HepG2 (cell line): ENCODE results near the gene FRMPD2. TPM values are rescaled to one million over a fixed set of nuclear protein-coding genes. Genes with fewer than 3 reads are reported as not detected.

ENCODE experiments used
- ARNT2 ChIP-seq: sonication (generic); formaldehyde crosslinking; IDR thresholded peaks from 2 replicates; pipeline ENCODE4 v1.8.0; 2022; ENCODE audit warnings: mild to moderate bottlenecking, low read depth, missing genetic modification reagents, moderate library complexity
- ATM ChIP-seq: fragments of 450-650 bp; IDR thresholded peaks from 2 replicates; pipeline ENCODE4 v1.7.1; 2017; ENCODE audit warnings: mild to moderate bottlenecking, borderline replicate concordance
- BCL6 ChIP-seq: IDR thresholded peaks from 2 replicates; pipeline ENCODE4 v1.6.1; 2016; ENCODE audit warnings: missing genetic modification reagents, missing compliant biosample characterization
- FOXP1 ChIP-seq, 2 experiments: fragments of 450-650 bp in 1 of 2; IDR thresholded peaks; 2 replicates each; pipeline ENCODE4 v1.6.1; 2017 to 2018; ENCODE audit warnings: antibody characterized with exemption in 1 of 2
- GPBP1L1 ChIP-seq: sonication (generic); formaldehyde crosslinking; IDR thresholded peaks from 2 replicates; pipeline ENCODE4 v1.5.0; 2020; ENCODE audit warnings: mild to moderate bottlenecking, missing genetic modification reagents
- HNF1A ChIP-seq, 2 experiments: sonication (generic) in 1 of 2; formaldehyde crosslinking in 1 of 2; IDR thresholded peaks; 2 replicates each; pipeline versions ENCODE4 v1.4.0 to v1.6.1; 2016 to 2020; ENCODE audit warnings: borderline replicate concordance in 1 of 2, low read depth in 1 of 2, mild to moderate bottlenecking in 1 of 2, missing genetic modification reagents in 1 of 2
- IRX3 ChIP-seq: sonication (generic); formaldehyde crosslinking; IDR thresholded peaks from 2 replicates; pipeline ENCODE4 v1.8.1; 2023; ENCODE audit warnings: mild to moderate bottlenecking, low read depth, missing genetic modification reagents, borderline replicate concordance
- KDM3A ChIP-seq: IDR thresholded peaks from 2 replicates; pipeline ENCODE4 v1.6.1; 2018; ENCODE audit warnings: low read depth, missing compliant biosample characterization
- MBD4 ChIP-seq: IDR thresholded peaks from 2 replicates; pipeline ENCODE4 v1.6.1; 2012; ENCODE audit warnings: low read length, inconsistent platforms, borderline replicate concordance
- MED1 ChIP-seq: sonication (generic); formaldehyde crosslinking; IDR thresholded peaks from 2 replicates; pipeline ENCODE4 v1.4.0; 2020; ENCODE audit warnings: missing genetic modification reagents
- MTA3 ChIP-seq: sonication (generic); formaldehyde crosslinking; IDR thresholded peaks from 2 replicates; pipeline ENCODE4 v1.4.0; 2020; ENCODE audit warnings: missing genetic modification reagents
- MTF1 ChIP-seq: sonication (generic); formaldehyde crosslinking; IDR thresholded peaks from 2 replicates; pipeline ENCODE4 v1.5.0; 2020; ENCODE audit warnings: missing genetic modification reagents
- NCOA1 ChIP-seq: sonication (generic); formaldehyde crosslinking; IDR thresholded peaks from 2 replicates; pipeline ENCODE4 v1.9.0; 2021; ENCODE audit warnings: missing genetic modification reagents
- RFX1 ChIP-seq: fragments of 450-650 bp; IDR thresholded peaks from 2 replicates; pipeline ENCODE4 v1.6.1; 2017
- SATB2 ChIP-seq: sonication (generic); formaldehyde crosslinking; IDR thresholded peaks from 2 replicates; pipeline ENCODE4 v1.5.0; 2020; ENCODE audit warnings: missing genetic modification reagents
- SMC3 ChIP-seq: IDR thresholded peaks from 2 replicates; pipeline ENCODE4 v1.6.1; 2011; ENCODE audit warnings: low read length, improper control_type of control experiment
- SP5 ChIP-seq: IDR thresholded peaks from 2 replicates; pipeline ENCODE4 v1.6.1; 2016; ENCODE audit warnings: low read depth, borderline replicate concordance
- STAG1 ChIP-seq: sonication (generic); formaldehyde crosslinking; IDR thresholded peaks from 2 replicates; pipeline ENCODE4 v1.4.0; 2020; ENCODE audit warnings: missing genetic modification reagents
- TCF12 ChIP-seq, 2 experiments: fragments of 450-650 bp in 1 of 2; sonication (generic) in 1 of 2; formaldehyde crosslinking in 1 of 2; IDR thresholded peaks; 2 replicates each; pipeline versions ENCODE4 v1.6.1 to v1.8.0; 2017 to 2022; ENCODE audit warnings: antibody characterized with exemption in 1 of 2, mild to moderate bottlenecking in 1 of 2, missing genetic modification reagents in 1 of 2, moderate library complexity in 1 of 2
- XRCC5 ChIP-seq: fragments of 200-400 bp; formaldehyde crosslinking; optimal IDR thresholded peaks from 2 replicates; pipeline ENCODE3; 2017; ENCODE audit warnings: mild to moderate bottlenecking, low read length
- ZBTB44 ChIP-seq: sonication (generic); formaldehyde crosslinking; IDR thresholded peaks from 2 replicates; pipeline ENCODE4 v1.4.0; 2020; ENCODE audit warnings: missing genetic modification reagents
- ZNF674 ChIP-seq: sonication (generic); formaldehyde crosslinking; IDR thresholded peaks from 2 replicates; pipeline ENCODE4 v1.5.0; 2020; ENCODE audit warnings: low read depth, mild to moderate bottlenecking, missing genetic modification reagents
- ZSCAN31 ChIP-seq: sonication (generic); formaldehyde crosslinking; IDR thresholded peaks from 2 replicates; pipeline ENCODE4 v1.5.0; 2020; ENCODE audit warnings: low read depth, mild to moderate bottlenecking, missing genetic modification reagents
- polyA plus RNA-seq, 8 experiments: library from polyadenylated mRNA; depleted of rRNA in 3 of 8; stranded (reverse) in 7 of 8; unstranded in 1 of 8; fragments of >200 nt; fragmentation: Illumina TruSeq in 4 of 8; extraction: Trizol in 4 of 8; gene quantifications; 2 replicates each; pipeline versions ENCODE4 v1.2.1 to v1.2.3, GENCODE V29; 2011 to 2016; ENCODE audit warnings: low read depth in 4 of 8, missing spikeins in 1 of 8, mixed read lengths in 1 of 8; ENCODE audit not compliant: insufficient read depth in 1 of 8
- total RNA-seq, 5 experiments: library from RNA; depleted of rRNA; stranded (reverse); fragments of >200 nt; fragmentation: Illumina TruSeq; extraction: Trizol; gene quantifications; 2 replicates each; pipeline ENCODE4 v1.2.3, GENCODE V29; 2016; ENCODE audit warnings: low read depth in 1 of 5

Gene FRMPD2
- total and polyA plus RNA-seq, 2 of the 13 experiments (the other 11 are each of a cell fraction or from before 2014, with no cell fraction given) = 0.45 to 1.3 TPM

- TF ChIP-seq ZBTB44 (CRISPR knock-in tag) = no peak
- peak; percentile 54 for TF ChIP-seq XRCC5
- TF ChIP-seq SP5 (CRISPR knock-in tag) = peak; percentile 68
- TF ChIP-seq MED1 (CRISPR knock-in tag) = peak; percentile 64
- peak; percentile 93 for TF ChIP-seq SATB2 (CRISPR knock-in tag)
- no peak for TF ChIP-seq ZNF674 (CRISPR knock-in tag)
- no peak for TF ChIP-seq SMC3
- no peak for TF ChIP-seq HNF1A (IDR thresholded peaks at IDR 0.05; ENCODE audit: low read depth)
- peak; percentile 64; the same call in 1 of the 2 replicates for TF ChIP-seq HNF1A (CRISPR knock-in tag; IDR thresholded peaks at IDR 0.05; ENCODE audit: borderline replicate concordance)
- no peak for TF ChIP-seq GPBP1L1
- TF ChIP-seq MTA3 = no peak
- TF ChIP-seq RFX1 = no peak
- no peak for TF ChIP-seq NCOA1
- TF ChIP-seq FOXP1 (IDR thresholded peaks at IDR 0.05) = no peak
- TF ChIP-seq FOXP1 (CRISPR knock-in tag; IDR thresholded peaks at IDR 0.05) = no peak
- TF ChIP-seq TCF12 (IDR thresholded peaks at IDR 0.05) = no peak
- no peak for TF ChIP-seq TCF12 (CRISPR knock-in tag; IDR thresholded peaks at IDR 0.05)
- TF ChIP-seq KDM3A (CRISPR knock-in tag) = no peak; the same call in 1 of the 2 replicates
- TF ChIP-seq IRX3 = peak; percentile 87
- TF ChIP-seq ARNT2 (CRISPR knock-in tag) = peak; percentile 90
- TF ChIP-seq BCL6 (CRISPR knock-in tag) = no peak; the same call in 1 of the 2 replicates
- TF ChIP-seq ZSCAN31 (CRISPR knock-in tag) = peak; percentile 77; the same call in 1 of the 2 replicates
- no peak for TF ChIP-seq MTF1
- TF ChIP-seq ATM = no peak
- TF ChIP-seq STAG1 (CRISPR knock-in tag) = no peak
- no peak for TF ChIP-seq MBD4
Measured at GRCh38 chr10:48306265-48306869, 31.9 kb upstream of the FRMPD2 start, which contains the start of gene MAPK8 (continued).
